Spleen (tissue), 11 donors: ENCODE data around the gene COIL. TPM values are rescaled to one million over a fixed set of nuclear protein-coding genes. Genes with fewer than 3 reads are reported as not detected.
A peak's percentile ranks its signal among the peaks of the same experiment; 100 is the strongest.
"Not testable (repeated sequence)": the region's sequence is repeated elsewhere in the genome, so short reads cannot be mapped to it uniquely, and the experiment has no call there.

Experiments used
- DNase-seq: peaks from one replicate; pipeline ENCODE4 v3.0.0-alpha.2; 2020
- H3K27ac ChIP-seq, 8 donors: fragments of 200-600 bp; sonication (generic) in 7 of 8; 1 replicate in 4 of 8; 2 replicates in 4 of 8; pipeline versions ENCODE4 v1.5.0 to v1.8.0; 2016 to 2021; ENCODE audit warnings: inconsistent platforms in 4 of 8, mild to moderate bottlenecking in 4 of 8, moderate library complexity in 1 of 8
- H3K27me3 ChIP-seq, 7 donors: fragments of 200-600 bp; sonication (generic) in 6 of 7; replicated peaks in 1 of 7; 1 replicate in 4 of 7; 2 replicates in 3 of 7; pipeline versions ENCODE4 v1.5.0 to v1.8.0; 2016 to 2021; ENCODE audit warnings: inconsistent platforms in 3 of 7, mild to moderate bottlenecking in 1 of 7
- H3K36me3 ChIP-seq, 6 donors: fragments of 200-600 bp; sonication (generic) in 5 of 6; 1 replicate in 4 of 6; 2 replicates in 2 of 6; pipeline versions ENCODE4 v1.5.0 to v1.8.0; 2016 to 2021; ENCODE audit warnings: inconsistent platforms in 2 of 6
- H3K4me1 ChIP-seq, 6 donors: fragments of 200-600 bp; sonication (generic) in 5 of 6; 1 replicate in 3 of 6; 2 replicates in 3 of 6; pipeline versions ENCODE4 v1.5.0 to v1.8.0; 2016 to 2021; ENCODE audit warnings: inconsistent platforms in 3 of 6
- H3K4me3 ChIP-seq, 8 donors: fragments of 200-600 bp; sonication (generic) in 7 of 8; 1 replicate in 4 of 8; 2 replicates in 4 of 8; pipeline versions ENCODE4 v1.5.0 to v1.8.0; 2016 to 2021; ENCODE audit warnings: inconsistent platforms in 4 of 8, mild to moderate bottlenecking in 4 of 8, moderate library complexity in 2 of 8
- H3K9me3 ChIP-seq, 8 donors: fragments of 200-600 bp; sonication (generic) in 7 of 8; 1 replicate in 4 of 8; 2 replicates in 4 of 8; pipeline versions ENCODE4 v1.5.0 to v1.8.0; 2016 to 2021; ENCODE audit warnings: inconsistent platforms in 4 of 8
- POLR2A ChIP-seq, 3 donors: fragments of 450-650 bp; IDR thresholded peaks; one replicate each; pipeline ENCODE4 v1.5.1; 2017; ENCODE audit warnings: antibody characterized with exemption in 3 of 3, mild to moderate bottlenecking in 1 of 3
- POLR2AphosphoS5 ChIP-seq, 3 donors: sonication (generic); formaldehyde crosslinking; IDR thresholded peaks; one replicate each; pipeline ENCODE4 v1.5.1; 2017; ENCODE audit warnings: antibody characterized with exemption in 3 of 3
- WGBS, 5 donors: extraction: QIAGEN DNeasy Blood & Tissue Kit in 3 of 5; methylation state at CpG; one replicate each; pipeline versions ENCODE4 v1.1.5 to v1.1.7; 2013 to 2018; 5-methylcytosine and 5-hydroxymethylcytosine counted together
- intact Hi-C: fragments of 100-400 bp; cut with DNase I; formaldehyde crosslinking; loops from one replicate; pipeline ENCODE4 v1.15.0; 2023; ENCODE audit warnings: low total_unique reads
- polyA plus RNA-seq, 3 donors: library from polyadenylated mRNA; stranded (reverse); fragments of 200-250 nt; gene quantifications; one replicate each; pipeline ENCODE4 v1.2.1, GENCODE V29; 2013
- total RNA-seq, 7 donors: library from RNA; depleted of rRNA in 3 of 7; stranded (reverse); fragments of >200 nt in 3 of 7; fragmentation: NEBNext Ultra II Directional in 4 of 7; extraction: Animal tissue kit (Norgen Biotek cat#: 25700) in 4 of 7; gene quantifications; one replicate each; pipeline versions ENCODE4 v1.1.0 to v1.2.1, GENCODE V29; 2016 to 2021
- TF ChIP-seq, protein P1 (sequence below), 11 experiments: fragments of 200-600 bp in 7 of 11; fragments of 450-650 bp in 4 of 11; sonication (generic) in 4 of 11; IDR thresholded peaks in 8 of 11; conservative IDR thresholded peaks in 3 of 11; 1 replicate in 7 of 11; 2 replicates in 4 of 11; pipeline versions ENCODE4 v1.4.0 to v1.8.0; 2016 to 2021; ENCODE audit warnings: antibody characterized with exemption in 11 of 11, inconsistent platforms in 4 of 11, mild to moderate bottlenecking in 1 of 11
- donor health status: healthy with polysubstance abuse.
- donor health status: DM: no; HTN: no; CAD: no; lungs with moderate emphysema.
- donor health status: DM: no; HTN: no; CAD: no.
- donor health status: Bipolar disorder and iron deficiency.
- donor health status: healthy.
- donor health status: DM: no; HTN: no; CAD: no.
- donor health status: DM: yes; HTN: yes; CAD: no.

Gene COIL
- total and polyA plus RNA-seq, 10 donors: 10.0 to 22.7 (median 14.8) TPM

DNA sequence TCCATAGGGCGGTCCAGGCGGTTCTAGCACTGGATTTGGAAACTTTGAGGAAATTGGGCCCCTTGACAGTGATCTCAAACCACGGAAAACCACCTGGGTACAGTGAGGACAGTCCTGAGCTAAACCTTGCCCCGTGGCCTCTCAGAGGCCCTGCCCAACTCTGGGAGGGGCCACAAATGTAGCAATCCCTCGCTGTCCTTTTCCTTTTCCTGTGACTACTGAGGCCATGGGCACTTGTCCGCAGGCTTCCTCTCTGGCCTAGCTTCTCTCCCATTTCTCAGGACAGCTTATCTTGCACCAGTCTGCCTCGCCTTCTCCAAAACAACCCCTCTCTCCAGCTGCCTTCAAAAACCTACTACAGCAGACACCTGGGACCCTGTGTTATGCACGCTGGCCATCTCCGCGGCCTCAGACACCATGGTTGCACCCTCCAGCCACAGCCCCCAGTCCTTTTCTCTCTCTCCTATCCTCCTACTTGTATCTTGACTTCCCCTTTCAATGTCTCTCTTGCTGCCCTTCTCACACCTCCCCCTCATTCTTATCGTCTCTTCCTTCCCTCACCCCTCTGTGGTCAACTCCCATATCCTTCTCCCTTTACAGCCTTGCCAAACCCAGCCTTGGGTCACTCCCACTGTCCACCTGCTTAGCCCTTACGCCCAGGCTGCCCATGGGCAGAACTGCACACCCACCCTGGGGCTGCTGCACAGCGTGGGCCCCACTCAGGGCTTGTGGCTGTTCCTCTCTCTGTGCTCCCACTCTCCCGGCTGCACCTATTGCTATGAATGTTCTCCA is 24.7 kb upstream of the COIL start:
- TF ChIP-seq POLR2A (IDR thresholded peaks at IDR 0.05) (no peak), POLR2AphosphoS5 (IDR thresholded peaks at IDR 0.05) (peak in 1 of 3 donors; percentile 18)
- peak overlapping the region in 7 of 8 donors; percentile 44 to 83 (median 72) for H3K27ac ChIP-seq
- H3K27me3 ChIP-seq: no peaks in the 10 kb centered on the region
- peaks cover 0 to 100% (median 55%) of the 10 kb centered on the region in 6 donors for H3K36me3 ChIP-seq
- peak overlapping the region in 1 of 8 donors; percentile 18 for H3K4me3 ChIP-seq
- H3K9me3 ChIP-seq: no peaks in the 10 kb centered on the region
- peaks cover 0 to 67% (median 28%) of the 10 kb centered on the region in 6 donors for H3K4me1 ChIP-seq
- WGBS, 5 donors: 41 to 76% (median 62%) methylated on average over 14 of the region's 14 CpGs
- no peak for DNase-seq
- intact Hi-C loops: no loop called here

GRCh38 chr17:56983366-56983765 is 22.5 kb upstream of the COIL start:
- H3K36me3 ChIP-seq: peaks cover 0 to 81% (median 37%) of the 10 kb centered on the region in 6 donors
- no peak overlapping the region for H3K4me3 ChIP-seq
- peaks cover 10 to 89% (median 42%) of the 10 kb centered on the region in 6 donors for H3K4me1 ChIP-seq
- intact Hi-C loops: no loop called here
- H3K27me3 ChIP-seq: no peaks in the 10 kb centered on the region
- 39 to 79% (median 61%) methylated on average over 3 of the region's 3 CpGs for WGBS, 5 donors
- H3K27ac ChIP-seq: peak overlapping the region in 4 of 8 donors; percentile 15 to 83 (median 58)
- no peaks in the 10 kb centered on the region for H3K9me3 ChIP-seq
- TF ChIP-seq POLR2AphosphoS5 (IDR thresholded peaks at IDR 0.05) (no peak), POLR2A (IDR thresholded peaks at IDR 0.05) (no peak)
- TF ChIP-seq, protein P1, sequence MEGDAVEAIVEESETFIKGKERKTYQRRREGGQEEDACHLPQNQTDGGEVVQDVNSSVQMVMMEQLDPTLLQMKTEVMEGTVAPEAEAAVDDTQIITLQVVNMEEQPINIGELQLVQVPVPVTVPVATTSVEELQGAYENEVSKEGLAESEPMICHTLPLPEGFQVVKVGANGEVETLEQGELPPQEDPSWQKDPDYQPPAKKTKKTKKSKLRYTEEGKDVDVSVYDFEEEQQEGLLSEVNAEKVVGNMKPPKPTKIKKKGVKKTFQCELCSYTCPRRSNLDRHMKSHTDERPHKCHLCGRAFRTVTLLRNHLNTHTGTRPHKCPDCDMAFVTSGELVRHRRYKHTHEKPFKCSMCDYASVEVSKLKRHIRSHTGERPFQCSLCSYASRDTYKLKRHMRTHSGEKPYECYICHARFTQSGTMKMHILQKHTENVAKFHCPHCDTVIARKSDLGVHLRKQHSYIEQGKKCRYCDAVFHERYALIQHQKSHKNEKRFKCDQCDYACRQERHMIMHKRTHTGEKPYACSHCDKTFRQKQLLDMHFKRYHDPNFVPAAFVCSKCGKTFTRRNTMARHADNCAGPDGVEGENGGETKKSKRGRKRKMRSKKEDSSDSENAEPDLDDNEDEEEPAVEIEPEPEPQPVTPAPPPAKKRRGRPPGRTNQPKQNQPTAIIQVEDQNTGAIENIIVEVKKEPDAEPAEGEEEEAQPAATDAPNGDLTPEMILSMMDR (IDR thresholded peaks at IDR 0.05 in 8 of 11, conservative IDR thresholded peaks at IDR 0.05 in 3 of 11): no peak
- DNase-seq: no peak

- H3K9me3 ChIP-seq: no peaks in the 10 kb centered on the region
- intact Hi-C loops: no loop called here
- WGBS, 5 donors: 84 to 91% (median 89%) methylated on average over 8 of the region's 8 CpGs
- TF ChIP-seq POLR2A (IDR thresholded peaks at IDR 0.05): no peak
- TF ChIP-seq, protein P1 (IDR thresholded peaks at IDR 0.05 in 8 of 11, conservative IDR thresholded peaks at IDR 0.05 in 3 of 11): no peak
- no peak for TF ChIP-seq POLR2AphosphoS5 (IDR thresholded peaks at IDR 0.05)
- no peak overlapping the region for H3K4me3 ChIP-seq
- no peak for DNase-seq
- peaks cover 13 to 98% (median 47%) of the 10 kb centered on the region in 6 donors for H3K4me1 ChIP-seq
- H3K36me3 ChIP-seq: peaks cover 0 to 70% (median 31%) of the 10 kb centered on the region in 6 donors
- no peaks in the 10 kb centered on the region for H3K27me3 ChIP-seq
- peak overlapping the region in 2 of 8 donors; percentile 75 to 83 for H3K27ac ChIP-seq
Measured at GRCh38 chr17:56982312-56982711, 21.5 kb upstream of the COIL start.

GRCh38 chr17:56980526-56980925 is 19.7 kb upstream of the COIL start:
- intact Hi-C loops: not testable (repeated sequence)
- 85 to 98% (median 93%) methylated on average over 12 of the region's 12 CpGs for WGBS, 5 donors

GRCh38 chr17:56979091-56979480 is 18.2 kb upstream of the COIL start:
- Histone ChIP-seq H3K27ac (peak overlapping the region in 7 of 8 donors; percentile 70 to 86 (median 83)), H3K4me3 (peak overlapping the region in 7 of 8 donors; percentile 59 to 83 (median 64)), H3K27me3 (peaks cover 0 to 5% (median 0%) of the 10 kb centered on the region in 7 donors), H3K4me1 (peaks cover 11 to 74% (median 31%) of the 10 kb centered on the region in 6 donors), H3K9me3 (no peaks in the 10 kb centered on the region), H3K36me3 (peaks cover 0 to 38% (median 13%) of the 10 kb centered on the region in 6 donors)
- intact Hi-C loops: no loop called here
- DNase-seq: no peak
- TF ChIP-seq POLR2AphosphoS5 (IDR thresholded peaks at IDR 0.05) (no peak), POLR2A (IDR thresholded peaks at IDR 0.05) (no peak)
- TF ChIP-seq, protein P1 (IDR thresholded peaks at IDR 0.05 in 8 of 11, conservative IDR thresholded peaks at IDR 0.05 in 3 of 11): no peak
- 43 to 62% (median 54%) methylated on average over 3 of the region's 3 CpGs for WGBS, 5 donors

More at GRCh38 chr17:56980526-56980925, 19.7 kb upstream of the COIL start:
- H3K9me3 ChIP-seq, H3K4me3 ChIP-seq, H3K27ac ChIP-seq, DNase-seq, H3K27me3 ChIP-seq: not testable (repeated sequence)
- Histone ChIP-seq H3K36me3 (peaks cover 0 to 53% (median 19%) of the 10 kb centered on the region in 6 donors), H3K4me1 (peaks cover 11 to 88% (median 36%) of the 10 kb centered on the region in 6 donors)
